B cell (primary cell): ENCODE results near the gene GABRG3. TPM values are rescaled to one million over a fixed set of nuclear protein-coding genes. Genes with fewer than 3 reads are reported as not detected.

Experiments
- ATAC-seq: fragments of 200-7000 bp; cut with Tn5 transposase; one replicate; pipeline ENCODE4 v1.10.0; 2021; ENCODE audit warnings: low read depth, mild to moderate bottlenecking, moderate number of reproducible peaks, moderate library complexity
- CTCF ChIA-PET: fragments of 350-600 bp; sonication (Branson Sonifier 250); formaldehyde crosslinking; loops from one replicate; lab custom pipeline; 2021; ENCODE audit warnings: antibody characterized with exemption, inconsistent platforms; lab: Charles Lee
- POLR2A ChIA-PET: fragments of 350-600 bp; sonication (Branson Sonifier 250); formaldehyde crosslinking; loops from one replicate; lab custom pipeline; 2021; ENCODE audit warnings: antibody characterized with exemption; lab: Charles Lee
- DNase-seq: peaks from one replicate; pipeline ENCODE4 v3.0.0; 2013
- H2AFZ ChIP-seq: 2 replicates; pipeline ENCODE4 v1.6.1; 2012; ENCODE audit warnings: mild to moderate bottlenecking, low read depth, low read length; ENCODE audit not compliant: insufficient read depth, poor library complexity, severe bottlenecking
- H3K27ac ChIP-seq, 2 donors: 1 replicate in 1 of 2; 2 replicates in 1 of 2; pipeline ENCODE4 v1.5.1; 2012 to 2013; ENCODE audit warnings: low read length in 2 of 2, mild to moderate bottlenecking in 2 of 2, moderate library complexity in 1 of 2
- H3K27me3 ChIP-seq, 4 experiments: fragments of 200-600 bp in 1 of 4; sonication (generic) in 1 of 4; replicated peaks in 1 of 4; 1 replicate in 2 of 4; 2 replicates in 2 of 4; pipeline versions ENCODE4 v1.6.1 to v1.7.0; 2013 to 2016; ENCODE audit warnings: low read length in 3 of 4, mild to moderate bottlenecking in 2 of 4, mixed read lengths in 1 of 4, moderate library complexity in 1 of 4; ENCODE audit not compliant: insufficient read depth in 4 of 4, control insufficient read depth in 3 of 4; ENCODE audit errors: control extremely low read depth in 1 of 4
- H3K36me3 ChIP-seq, 2 experiments: replicated peaks in 1 of 2; 1 replicate in 1 of 2; 2 replicates in 1 of 2; pipeline versions ENCODE4 v1.6.1 to v1.7.1; 2013; ENCODE audit warnings: low read length in 1 of 2; ENCODE audit not compliant: insufficient read depth in 2 of 2, control insufficient read depth in 1 of 2; ENCODE audit errors: control extremely low read depth in 1 of 2, extremely low read depth in 1 of 2
- H3K4me1 ChIP-seq, 2 donors: fragments of 200-600 bp in 1 of 2; sonication (generic) in 1 of 2; 1 replicate in 1 of 2; 2 replicates in 1 of 2; pipeline versions ENCODE4 v1.5.1 to v1.6.1; 2013 to 2017; ENCODE audit warnings: low read length in 2 of 2; ENCODE audit not compliant: control insufficient read depth in 2 of 2, insufficient read depth in 2 of 2
- H3K4me2 ChIP-seq: replicated peaks from 2 replicates; pipeline ENCODE3; 2012; ENCODE audit warnings: mild to moderate bottlenecking, low read depth, low read length; ENCODE audit not compliant: poor library complexity, severe bottlenecking
- H3K4me3 ChIP-seq, 5 experiments: fragments of 200-600 bp in 1 of 5; sonication (generic) in 1 of 5; 1 replicate in 3 of 5; 2 replicates in 2 of 5; pipeline versions ENCODE4 v1.5.1 to v1.7.0; 2011 to 2016; ENCODE audit warnings: low read length in 4 of 5, mild to moderate bottlenecking in 4 of 5, low read depth in 2 of 5, control low read depth in 1 of 5, moderate library complexity in 1 of 5; ENCODE audit not compliant: insufficient read depth in 1 of 5; ENCODE audit errors: control extremely low read depth in 1 of 5, extremely low read depth in 1 of 5
- H3K79me2 ChIP-seq: fragments of 200-600 bp; sonication (generic); one replicate; pipeline ENCODE4 v1.6.0; 2016; ENCODE audit warnings: low read length; ENCODE audit not compliant: control insufficient read depth, insufficient read depth
- H3K9ac ChIP-seq: fragments of 200-600 bp; sonication (generic); 2 replicates; pipeline ENCODE4 v1.6.1; 2017; ENCODE audit warnings: mild to moderate bottlenecking, low read length, moderate library complexity
- H3K9me3 ChIP-seq, 3 donors: one replicate each; pipeline versions ENCODE4 v1.6.1 to v1.7.1; 2013; ENCODE audit warnings: low read length in 2 of 3; ENCODE audit not compliant: control insufficient read depth in 2 of 3, insufficient read depth in 1 of 3; ENCODE audit errors: control extremely low read depth in 1 of 3
- H4K20me1 ChIP-seq: 2 replicates; pipeline ENCODE4 v1.6.0; 2012; ENCODE audit warnings: mild to moderate bottlenecking, low read length; ENCODE audit not compliant: insufficient read depth, control insufficient read depth, poor library complexity, severe bottlenecking
- H3K27ac Mint-ChIP-seq: one replicate; pipeline ENCODE4 v1.8.0; 2021; ENCODE audit warnings: mixed read lengths
- H3K27me3 Mint-ChIP-seq: one replicate; pipeline ENCODE4 v1.8.0; 2021; ENCODE audit warnings: mixed read lengths
- H3K4me1 Mint-ChIP-seq: one replicate; pipeline ENCODE4 v1.8.0; 2021; ENCODE audit warnings: mixed read lengths
- H3K4me3 Mint-ChIP-seq: one replicate; pipeline ENCODE4 v1.8.0; 2021; ENCODE audit warnings: mixed read lengths
- H3K9me3 Mint-ChIP-seq: one replicate; pipeline ENCODE4 v1.8.0; 2022; ENCODE audit warnings: mixed read lengths; ENCODE audit not compliant: insufficient read depth
- EZH2 ChIP-seq: IDR thresholded peaks from 2 replicates; pipeline ENCODE4 v1.6.1; 2012; ENCODE audit warnings: borderline replicate concordance, low read depth, mild to moderate bottlenecking, moderate library complexity, low read length; ENCODE audit not compliant: insufficient read depth, poor library complexity, severe bottlenecking
- WGBS: methylation state at CpG from one replicate; pipeline ENCODE4 v1.1.5; 2013; ENCODE audit warnings: missing lambda C conversion rate; ENCODE audit not compliant: insufficient coverage; 5-methylcytosine and 5-hydroxymethylcytosine counted together
- intact Hi-C: fragments of 100-400 bp; cut with micrococcal nuclease; formaldehyde crosslinking; loops from one replicate; pipeline ENCODE4 v1.10.0; 2022
- polyA plus RNA-seq: library from polyadenylated mRNA; depleted of rRNA; stranded (reverse); fragments of >200 nt; gene quantifications from 2 replicates; pipeline ENCODE4 v1.2.3, GENCODE V29; 2012
- total RNA-seq, 2 donors: library from RNA; stranded (reverse); fragments of 120-200 nt in 1 of 2; gene quantifications; 1 replicate in 1 of 2; 2 replicates in 1 of 2; pipeline versions ENCODE4 v1.2.3 to v1.2.4, GENCODE V29; 2013 to 2022
- TF ChIP-seq, protein P1 (sequence below): fragments of 200-600 bp; IDR thresholded peaks from one replicate; pipeline ENCODE4 v1.8.0; 2022; ENCODE audit warnings: antibody characterized with exemption, mild to moderate bottlenecking

Gene GABRG3
- total and polyA plus RNA-seq, 2 donors (not counting 1 experiment from before 2014, with no cell fraction given) = not detected

- no peak for TF ChIP-seq EZH2
- TF ChIP-seq, protein P1, sequence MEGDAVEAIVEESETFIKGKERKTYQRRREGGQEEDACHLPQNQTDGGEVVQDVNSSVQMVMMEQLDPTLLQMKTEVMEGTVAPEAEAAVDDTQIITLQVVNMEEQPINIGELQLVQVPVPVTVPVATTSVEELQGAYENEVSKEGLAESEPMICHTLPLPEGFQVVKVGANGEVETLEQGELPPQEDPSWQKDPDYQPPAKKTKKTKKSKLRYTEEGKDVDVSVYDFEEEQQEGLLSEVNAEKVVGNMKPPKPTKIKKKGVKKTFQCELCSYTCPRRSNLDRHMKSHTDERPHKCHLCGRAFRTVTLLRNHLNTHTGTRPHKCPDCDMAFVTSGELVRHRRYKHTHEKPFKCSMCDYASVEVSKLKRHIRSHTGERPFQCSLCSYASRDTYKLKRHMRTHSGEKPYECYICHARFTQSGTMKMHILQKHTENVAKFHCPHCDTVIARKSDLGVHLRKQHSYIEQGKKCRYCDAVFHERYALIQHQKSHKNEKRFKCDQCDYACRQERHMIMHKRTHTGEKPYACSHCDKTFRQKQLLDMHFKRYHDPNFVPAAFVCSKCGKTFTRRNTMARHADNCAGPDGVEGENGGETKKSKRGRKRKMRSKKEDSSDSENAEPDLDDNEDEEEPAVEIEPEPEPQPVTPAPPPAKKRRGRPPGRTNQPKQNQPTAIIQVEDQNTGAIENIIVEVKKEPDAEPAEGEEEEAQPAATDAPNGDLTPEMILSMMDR = no peak
- H2AFZ ChIP-seq = no peak overlapping the region
- no peak overlapping the region for H3K4me3 Mint-ChIP-seq
- peaks cover 12% of the 10 kb centered on the region for H3K9me3 Mint-ChIP-seq
- DNase-seq = no peak
- H3K4me2 ChIP-seq = no peak overlapping the region
- no peaks in the 10 kb centered on the region for H3K4me1 Mint-ChIP-seq
- ChIA-PET POLR2A (no interaction called here), CTCF (no interaction called here)
- H3K36me3 ChIP-seq = no peaks in the 10 kb centered on the region
- intact Hi-C loops = no loop called here
- no peak for ATAC-seq
- no peaks in the 10 kb centered on the region for H3K27me3 ChIP-seq
- WGBS = no CpG with 5 or more reads among the region's 3 CpGs
- H3K9ac ChIP-seq = no peak overlapping the region
- H3K4me3 ChIP-seq = no peak overlapping the region
- H3K27ac ChIP-seq = no peak overlapping the region
- peaks cover 0 to 19% (median 0%) of the 10 kb centered on the region in 3 donors for H3K9me3 ChIP-seq
- H3K79me2 ChIP-seq = no peaks in the 10 kb centered on the region
- no peaks in the 10 kb centered on the region for H3K4me1 ChIP-seq
- H3K27me3 Mint-ChIP-seq = no peaks in the 10 kb centered on the region
- no peaks in the 10 kb centered on the region for H4K20me1 ChIP-seq
- H3K27ac Mint-ChIP-seq = no peak overlapping the region
Observed at GRCh38 chr15:27214961-27215360, 244.0 kb downstream of the GABRG3 start.

DNA sequence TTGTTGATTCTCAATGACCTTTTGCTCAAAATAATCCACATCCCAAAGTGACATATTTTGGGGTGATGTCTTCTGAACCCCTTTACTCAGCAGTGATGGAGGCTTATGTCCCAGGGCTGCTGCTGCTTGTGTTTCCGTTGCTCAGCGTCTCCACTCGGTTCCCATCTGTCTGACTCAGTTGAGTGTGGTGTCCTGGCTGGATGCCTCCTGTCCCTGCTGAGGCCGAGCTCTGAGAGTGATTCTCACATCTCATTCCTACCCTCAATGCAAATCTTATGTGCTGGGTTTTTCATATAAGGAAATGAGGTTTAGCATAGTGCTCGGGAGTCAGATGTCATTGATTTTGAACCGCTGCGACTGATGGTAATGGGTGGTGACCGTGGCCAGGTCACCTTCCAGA lies 247.4 kb downstream of the GABRG3 start:
- no peaks in the 10 kb centered on the region for H3K4me1 ChIP-seq
- H3K4me2 ChIP-seq = no peak overlapping the region
- no peaks in the 10 kb centered on the region for H3K27me3 Mint-ChIP-seq
- peaks cover 9% of the 10 kb centered on the region for H3K9me3 Mint-ChIP-seq
- H3K4me3 ChIP-seq = no peak overlapping the region
- no peak overlapping the region for H2AFZ ChIP-seq
- ATAC-seq (no peak), DNase-seq (no peak)
- no peak overlapping the region for H3K27ac Mint-ChIP-seq
- CTCF ChIA-PET = no interaction called here
- peaks cover 0 to 19% (median 0%) of the 10 kb centered on the region in 3 donors for H3K9me3 ChIP-seq
- H3K9ac ChIP-seq = no peak overlapping the region
- H4K20me1 ChIP-seq = no peaks in the 10 kb centered on the region
- no peak for TF ChIP-seq EZH2
- TF ChIP-seq, protein P1 = no peak
- whole genome bisulfite sequencing = 90% methylated on average over 2 of the region's 8 CpGs
- POLR2A ChIA-PET = no interaction called here
- no peak overlapping the region for H3K27ac ChIP-seq
- H3K79me2 ChIP-seq = no peaks in the 10 kb centered on the region
- H3K27me3 ChIP-seq = no peaks in the 10 kb centered on the region
- intact Hi-C loops = no loop called here
- H3K4me1 Mint-ChIP-seq = no peaks in the 10 kb centered on the region
- H3K36me3 ChIP-seq = no peaks in the 10 kb centered on the region
- H3K4me3 Mint-ChIP-seq = no peak overlapping the region
